ENCODE data around the gene PTPN4. TPM values are rescaled to one million over a fixed set of nuclear protein-coding genes. Genes with fewer than 3 reads are reported as not detected.

Gene PTPN4
- total and polyA plus RNA-seq, 2 donors (not counting 1 experiment from before 2014, with no cell fraction given), result 5.3 to 22.3 TPM

DNA sequence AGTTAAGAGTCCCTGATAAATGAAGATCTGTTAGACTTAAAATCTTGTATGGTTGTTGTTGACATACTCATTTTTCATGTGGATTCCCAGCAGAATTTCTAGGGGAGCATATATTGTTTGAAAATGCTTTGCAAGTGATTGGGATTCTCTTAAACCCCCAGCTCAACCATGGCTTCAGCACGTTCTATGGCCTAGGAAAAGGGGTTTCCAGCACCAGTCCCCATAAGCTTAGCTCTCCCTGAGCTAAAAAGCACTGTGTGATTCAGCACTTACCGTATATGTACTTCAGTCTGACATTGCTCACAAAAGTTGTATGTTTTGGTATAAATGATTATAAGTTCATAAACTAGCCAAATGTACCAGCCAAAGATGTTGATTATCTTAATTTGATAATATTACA is 173.1 kb downstream of the PTPN4 start:
- Histone ChIP-seq H3K27ac (ENCODE audit: insufficient read depth, low read length) (no peak overlapping the region), H3K27me3 (ENCODE audit: control insufficient read depth, insufficient read depth, low read length) (no peaks in the 10 kb centered on the region), H3K4me1 (ENCODE audit: control insufficient read depth, extremely low read depth, insufficient read depth, low read length) (no peaks in the 10 kb centered on the region), H4K20me1 (ENCODE audit: control insufficient read depth, extremely low read depth, insufficient read depth, low read length) (no peaks in the 10 kb centered on the region), H3K9ac (ENCODE audit: insufficient read depth, low read length) (no peak overlapping the region), H2AFZ (ENCODE audit: low read length) (no peak overlapping the region), H3K36me3 (ENCODE audit: control insufficient read depth, insufficient read depth, low read length) (no peaks in the 10 kb centered on the region), H3K4me3 (replicated peaks in 1 of 4; ENCODE audit: control extremely low read depth in 1 of 4, insufficient read depth in 1 of 4, low read depth in 3 of 4, low read length in 4 of 4) (no peak overlapping the region), H3K4me2 (ENCODE audit: extremely low read depth, insufficient read depth, low read length) (no peak overlapping the region), H3K79me2 (ENCODE audit: control insufficient read depth, insufficient read depth, low read length) (no peaks in the 10 kb centered on the region), H3K9me3 (ENCODE audit: control insufficient read depth, insufficient read depth, low read depth, low read length) (no peaks in the 10 kb centered on the region)
- DNase-seq (ENCODE audit: low read depth in 2 of 2), result no peak
- TF ChIP-seq EZH2 (IDR thresholded peaks at IDR 0.05; ENCODE audit: low read length, missing control alignments), result no peak
- no peak for TF ChIP-seq CTCF (conservative IDR thresholded peaks at IDR 0.05 in 1 of 2, IDR thresholded peaks at IDR 0.05 in 1 of 2; ENCODE audit: low read depth in 1 of 2, low read length in 2 of 2)

DNA sequence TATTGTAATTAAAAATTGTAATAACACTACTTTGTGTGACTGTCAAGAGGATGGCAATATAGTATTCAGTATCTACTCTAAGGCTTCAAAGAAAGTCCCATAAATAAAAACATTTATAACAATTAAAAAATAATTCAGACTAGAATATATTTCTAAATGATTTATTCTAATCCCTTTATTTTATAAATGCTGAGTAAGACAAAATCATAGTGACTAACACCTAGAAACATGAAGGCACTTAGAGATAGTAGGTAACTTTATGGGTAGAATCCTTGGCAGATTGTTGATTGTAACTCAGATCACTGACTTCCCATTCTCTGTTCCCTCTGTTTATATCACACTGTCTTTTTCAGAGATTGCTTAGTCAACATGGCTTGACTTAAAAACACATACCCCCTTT is 174.6 kb downstream of the PTPN4 start:
- TF ChIP-seq EZH2 (IDR thresholded peaks at IDR 0.05; ENCODE audit: low read length, missing control alignments) (no peak), CTCF (conservative IDR thresholded peaks at IDR 0.05 in 1 of 2, IDR thresholded peaks at IDR 0.05 in 1 of 2; ENCODE audit: low read depth in 1 of 2, low read length in 2 of 2) (no peak)
- H3K4me1 ChIP-seq (ENCODE audit: control insufficient read depth, extremely low read depth, insufficient read depth, low read length), result no peaks in the 10 kb centered on the region

GRCh38 chr2:119937680-119938079 is 178.0 kb downstream of the PTPN4 start:
- Histone ChIP-seq H3K4me3 (replicated peaks in 1 of 4; ENCODE audit: control extremely low read depth in 1 of 4, insufficient read depth in 1 of 4, low read depth in 3 of 4, low read length in 4 of 4) (no peak overlapping the region), H3K9ac (ENCODE audit: insufficient read depth, low read length) (no peak overlapping the region), H3K27me3 (ENCODE audit: control insufficient read depth, insufficient read depth, low read length) (no peaks in the 10 kb centered on the region), H3K27ac (ENCODE audit: insufficient read depth, low read length) (no peak overlapping the region), H3K36me3 (ENCODE audit: control insufficient read depth, insufficient read depth, low read length) (no peaks in the 10 kb centered on the region), H4K20me1 (ENCODE audit: control insufficient read depth, extremely low read depth, insufficient read depth, low read length) (no peaks in the 10 kb centered on the region), H3K4me1 (ENCODE audit: control insufficient read depth, extremely low read depth, insufficient read depth, low read length) (no peaks in the 10 kb centered on the region), H3K4me2 (ENCODE audit: extremely low read depth, insufficient read depth, low read length) (no peak overlapping the region), H2AFZ (ENCODE audit: low read length) (no peak overlapping the region), H3K9me3 (ENCODE audit: control insufficient read depth, insufficient read depth, low read depth, low read length) (no peaks in the 10 kb centered on the region), H3K79me2 (ENCODE audit: control insufficient read depth, insufficient read depth, low read length) (no peaks in the 10 kb centered on the region)
- TF ChIP-seq EZH2 (IDR thresholded peaks at IDR 0.05; ENCODE audit: low read length, missing control alignments), result no peak
- no peak for TF ChIP-seq CTCF (conservative IDR thresholded peaks at IDR 0.05 in 1 of 2, IDR thresholded peaks at IDR 0.05 in 1 of 2; ENCODE audit: low read depth in 1 of 2, low read length in 2 of 2)
- no peak for DNase-seq (ENCODE audit: low read depth in 2 of 2)

More for the DNA sequence above, 174.6 kb downstream of the PTPN4 start:
- H3K4me2 ChIP-seq (ENCODE audit: extremely low read depth, insufficient read depth, low read length), result no peak overlapping the region
- no peaks in the 10 kb centered on the region for H3K79me2 ChIP-seq (ENCODE audit: control insufficient read depth, insufficient read depth, low read length)
- H3K9ac ChIP-seq (ENCODE audit: insufficient read depth, low read length), result no peak overlapping the region
- no peak for DNase-seq (ENCODE audit: low read depth in 2 of 2)
- H3K9me3 ChIP-seq (ENCODE audit: control insufficient read depth, insufficient read depth, low read depth, low read length), result no peaks in the 10 kb centered on the region
- H3K4me3 ChIP-seq (replicated peaks in 1 of 4; ENCODE audit: control extremely low read depth in 1 of 4, insufficient read depth in 1 of 4, low read depth in 3 of 4, low read length in 4 of 4), result no peak overlapping the region
- no peak overlapping the region for H3K27ac ChIP-seq (ENCODE audit: insufficient read depth, low read length)
- H4K20me1 ChIP-seq (ENCODE audit: control insufficient read depth, extremely low read depth, insufficient read depth, low read length), result no peaks in the 10 kb centered on the region
- no peak overlapping the region for H2AFZ ChIP-seq (ENCODE audit: low read length)
- no peaks in the 10 kb centered on the region for H3K27me3 ChIP-seq (ENCODE audit: control insufficient read depth, insufficient read depth, low read length)
- H3K36me3 ChIP-seq (ENCODE audit: control insufficient read depth, insufficient read depth, low read length), result no peaks in the 10 kb centered on the region
